Suppressor macrophage treated with lipopolysaccharide for 4 hours (primary cell): ENCODE measurements around the gene KLRD1.
"Not testable (repeated sequence)": the region's sequence is repeated elsewhere in the genome, so short reads cannot be mapped to it uniquely, and the experiment has no call there.

Experiments used
- DNase-seq: peaks from one replicate; pipeline ENCODE4 v3.0.0-alpha.2; 2020

KLRD1 gene

GRCh38 chr12:10307630-10308029 is at the start of gene KLRD1:
TSS of gene KLRD1 (plus strand) at chr12:10307870. CDS start at chr12:10308078, 208 bp downstream.
- no peak for DNase-seq

- no peak for DNase-seq
Measured at GRCh38 chr12:10260927-10261326, 46.7 kb upstream of the KLRD1 start.

GRCh38 chr12:10268037-10268436 is 39.6 kb upstream of the KLRD1 start:
- DNase-seq: no peak

- DNase-seq: no peak
Measured at GRCh38 chr12:10272467-10272866, 35.2 kb upstream of the KLRD1 start.

- no peak for DNase-seq
Measured at GRCh38 chr12:10276774-10277173, 30.9 kb upstream of the KLRD1 start.

GRCh38 chr12:10278104-10278503 is 29.6 kb upstream of the KLRD1 start:
- DNase-seq: no peak

- DNase-seq: no peak
Measured at GRCh38 chr12:10279937-10280336, 27.7 kb upstream of the KLRD1 start.

GRCh38 chr12:10283027-10283426 is 24.6 kb upstream of the KLRD1 start:
- no peak for DNase-seq

GRCh38 chr12:10285919-10286318 is 21.8 kb upstream of the KLRD1 start:
- no peak for DNase-seq

- no peak for DNase-seq
Measured at GRCh38 chr12:10289005-10289754, 18.5 kb upstream of the KLRD1 start.

- no peak for DNase-seq
Measured at GRCh38 chr12:10291030-10291429, 16.6 kb upstream of the KLRD1 start.

- DNase-seq: no peak
Measured at GRCh38 chr12:10293151-10293550, 14.5 kb upstream of the KLRD1 start.

GRCh38 chr12:10293570-10294227 is 14.0 kb upstream of the KLRD1 start:
- DNase-seq: no peak

- DNase-seq: no peak
Measured at GRCh38 chr12:10301103-10301502, 6.6 kb upstream of the KLRD1 start.

- DNase-seq: no peak
Measured at GRCh38 chr12:10304161-10304574, 3.5 kb upstream of the KLRD1 start.

- DNase-seq: no peak
Measured at GRCh38 chr12:10305411-10305810, 2.3 kb upstream of the KLRD1 start.

- no peak for DNase-seq
Measured at GRCh38 chr12:10310926-10311720, 3.5 kb downstream of the KLRD1 start.

- peak; percentile 44 for DNase-seq
Measured at GRCh38 chr12:10319388-10319787, 11.7 kb downstream of the KLRD1 start.

GRCh38 chr12:10320643-10321042 is 13.0 kb downstream of the KLRD1 start:
- no peak for DNase-seq

- DNase-seq: peak; percentile 9
Measured at GRCh38 chr12:10328691-10329090, 21.0 kb downstream of the KLRD1 start.

- DNase-seq: peak; percentile 66
Measured at GRCh38 chr12:10331642-10332239, 24.1 kb downstream of the KLRD1 start.

- not testable (repeated sequence) for DNase-seq
Measured at GRCh38 chr12:10336196-10336595, 28.5 kb downstream of the KLRD1 start.

GRCh38 chr12:10338470-10338869 is 30.8 kb downstream of the KLRD1 start:
- DNase-seq: not testable (repeated sequence)
